ENCODE results near the gene PDE4D. TPM values are rescaled to one million over a fixed set of nuclear protein-coding genes. Genes with fewer than 3 reads are reported as not detected.

The PDE4D gene
- total and polyA plus RNA-seq, 10 of the 15 experiments (the other 5 are each of a cell fraction or from before 2014, with no cell fraction given) = 0.87 to 4.1 (median 2.2) TPM

DNA sequence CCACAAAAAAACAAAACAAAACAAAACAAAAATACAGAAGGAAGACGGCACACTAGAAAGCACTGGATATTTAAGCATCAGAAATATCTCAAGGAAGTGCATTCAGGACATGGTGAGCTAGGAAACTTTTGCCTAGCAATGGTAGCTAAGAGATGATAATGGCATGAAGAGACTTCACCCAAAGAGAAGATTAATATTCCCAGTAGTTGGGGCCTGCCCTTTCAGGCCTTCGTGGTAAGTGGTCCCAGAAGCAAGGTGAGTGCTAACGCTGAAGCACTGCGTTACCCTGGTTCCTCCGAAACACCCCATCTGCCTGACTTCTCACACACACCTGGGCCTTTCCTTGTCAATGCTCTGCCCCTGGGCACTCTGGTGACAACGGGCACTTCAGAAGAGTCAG is 725.5 kb downstream of the PDE4D start:
- CTCF ChIA-PET = interaction anchor here (0.6 to 1.0 kb wide), 2 partner anchors 20 to 97 kb away, joined by 3 read pairs; no protein-coding TSS in a partner anchor
- no peaks in the 10 kb centered on the region for H3K9me3 ChIP-seq (replicated peaks; ENCODE audit: control insufficient read depth, insufficient read depth, low read length)
- RAD21 ChIA-PET (ENCODE audit: unreplicated experiment) = no interaction called here
- H3K4me2 ChIP-seq (ENCODE audit: control insufficient read depth, insufficient read depth) = no peak overlapping the region
- ATAC-seq (no peak), DNase-seq (ENCODE audit: low read depth, low spot score) (no peak), FAIRE-seq (no peak)
- no peak overlapping the region for H3K4me3 ChIP-seq
- SMC1A ChIA-PET (ENCODE audit: uncharacterized antibody, unreplicated experiment) = interaction anchor here (0.5 to 1.3 kb wide), 3 partner anchors 21 to 492 kb away, joined by 3 read pairs; no protein-coding TSS in a partner anchor
- WGBS (ENCODE audit: insufficient coverage, insufficient replicate concordance, low lambda C conversion rate, missing lambda C conversion rate) = 43% methylated on average over 6 of the region's 6 CpGs
- in situ Hi-C loops (cut with MboI) = no loop called here
- POLR2A ChIA-PET = no interaction called here
- H3K79me2 ChIP-seq (ENCODE audit: control insufficient read depth, insufficient read depth, low read length) = no peaks in the 10 kb centered on the region
- no peak overlapping the region for H2AFZ ChIP-seq (ENCODE audit: control insufficient read depth, low read depth, low read length)
- intact Hi-C loops (cut with micrococcal nuclease; ENCODE audit: unreplicated experiment) = no loop called here
- H3K36me3 ChIP-seq (ENCODE audit: control insufficient read depth in 2 of 2, insufficient read depth in 2 of 2, low read length in 1 of 2) = no peaks in the 10 kb centered on the region
- H3K4me1 ChIP-seq (ENCODE audit: control insufficient read depth, insufficient read depth, low read length) = no peaks in the 10 kb centered on the region
- TF ChIP-seq SMC3 (IDR thresholded peaks at IDR 0.05; ENCODE audit: borderline replicate concordance, low read length) (no peak), SRF (IDR thresholded peaks at IDR 0.05; ENCODE audit: low read depth in 2 of 2, low read length in 2 of 2) (no peak), ESRRA (IDR thresholded peaks at IDR 0.05; ENCODE audit: low read length) (no peak), JUND (IDR thresholded peaks at IDR 0.05; ENCODE audit: low read depth, low read length) (no peak)
- TF ChIP-seq, protein P1, sequence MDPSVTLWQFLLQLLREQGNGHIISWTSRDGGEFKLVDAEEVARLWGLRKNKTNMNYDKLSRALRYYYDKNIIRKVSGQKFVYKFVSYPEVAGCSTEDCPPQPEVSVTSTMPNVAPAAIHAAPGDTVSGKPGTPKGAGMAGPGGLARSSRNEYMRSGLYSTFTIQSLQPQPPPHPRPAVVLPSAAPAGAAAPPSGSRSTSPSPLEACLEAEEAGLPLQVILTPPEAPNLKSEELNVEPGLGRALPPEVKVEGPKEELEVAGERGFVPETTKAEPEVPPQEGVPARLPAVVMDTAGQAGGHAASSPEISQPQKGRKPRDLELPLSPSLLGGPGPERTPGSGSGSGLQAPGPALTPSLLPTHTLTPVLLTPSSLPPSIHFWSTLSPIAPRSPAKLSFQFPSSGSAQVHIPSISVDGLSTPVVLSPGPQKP (IDR thresholded peaks at IDR 0.05; ENCODE audit: low read depth, low read length) = no peak
- no peaks in the 10 kb centered on the region for H4K20me1 ChIP-seq (ENCODE audit: control insufficient read depth, insufficient read depth)
- no peaks in the 10 kb centered on the region; a peak in 1 of 4 replicates for H3K27me3 ChIP-seq (replicated peaks in 1 of 2; ENCODE audit: control insufficient read depth in 2 of 2, insufficient read depth in 2 of 2, low read length in 1 of 2)
- H3K27ac ChIP-seq (ENCODE audit: control insufficient read depth, insufficient read depth) = no peak overlapping the region
- BruUV-seq (replicated peaks) = no TSS peak
- H3K9ac ChIP-seq (ENCODE audit: control insufficient read depth, insufficient read depth, low read length) = no peak overlapping the region

All from GM12878 (cell line).